OCI-LY3 (cell line): Measurements from ENCODE around the gene JADE2.

ENCODE experiments used
- EZH2phosphoT487 ChIP-seq: fragments of 200-600 bp; shearing (Covaris generic); IDR thresholded peaks from 2 replicates; pipeline ENCODE4 v1.6.1; 2018; ENCODE audit warnings: antibody characterized with exemption, mixed run types, low read depth
- TF ChIP-seq, protein P1 (sequence below): fragments of 200-600, 300-600 bp; sonication (generic); IDR thresholded peaks from 2 replicates; pipeline ENCODE4 v1.5.1; 2014; ENCODE audit warnings: antibody characterized with exemption, low read length, low read depth

DNA sequence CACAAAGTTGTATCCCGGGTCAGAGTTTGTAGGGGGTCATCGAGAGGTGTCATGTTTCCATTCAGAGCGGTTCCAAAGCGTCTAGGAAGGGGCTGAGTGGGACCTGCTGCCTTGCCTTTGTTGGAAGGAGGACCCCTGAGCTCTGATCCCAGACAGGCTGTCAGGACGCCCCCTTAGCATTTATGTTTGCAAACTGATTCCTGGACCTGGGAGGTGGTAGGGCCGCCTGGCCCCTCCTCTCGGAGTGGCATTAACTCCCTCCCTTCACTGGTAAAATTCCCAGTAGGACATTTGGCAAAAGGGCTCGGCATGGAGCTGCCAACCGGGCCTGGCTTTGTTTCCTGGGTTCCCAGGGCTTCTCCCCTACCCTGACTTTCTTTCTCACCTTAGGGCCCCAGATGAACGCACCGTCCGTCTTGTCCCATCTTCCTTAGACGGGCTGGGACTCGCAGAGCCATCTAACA, 2.5 kb downstream of the JADE2 start:
- TF ChIP-seq, protein P1, sequence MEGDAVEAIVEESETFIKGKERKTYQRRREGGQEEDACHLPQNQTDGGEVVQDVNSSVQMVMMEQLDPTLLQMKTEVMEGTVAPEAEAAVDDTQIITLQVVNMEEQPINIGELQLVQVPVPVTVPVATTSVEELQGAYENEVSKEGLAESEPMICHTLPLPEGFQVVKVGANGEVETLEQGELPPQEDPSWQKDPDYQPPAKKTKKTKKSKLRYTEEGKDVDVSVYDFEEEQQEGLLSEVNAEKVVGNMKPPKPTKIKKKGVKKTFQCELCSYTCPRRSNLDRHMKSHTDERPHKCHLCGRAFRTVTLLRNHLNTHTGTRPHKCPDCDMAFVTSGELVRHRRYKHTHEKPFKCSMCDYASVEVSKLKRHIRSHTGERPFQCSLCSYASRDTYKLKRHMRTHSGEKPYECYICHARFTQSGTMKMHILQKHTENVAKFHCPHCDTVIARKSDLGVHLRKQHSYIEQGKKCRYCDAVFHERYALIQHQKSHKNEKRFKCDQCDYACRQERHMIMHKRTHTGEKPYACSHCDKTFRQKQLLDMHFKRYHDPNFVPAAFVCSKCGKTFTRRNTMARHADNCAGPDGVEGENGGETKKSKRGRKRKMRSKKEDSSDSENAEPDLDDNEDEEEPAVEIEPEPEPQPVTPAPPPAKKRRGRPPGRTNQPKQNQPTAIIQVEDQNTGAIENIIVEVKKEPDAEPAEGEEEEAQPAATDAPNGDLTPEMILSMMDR = no peak
- no peak for TF ChIP-seq EZH2phosphoT487
